Uterus (tissue), 4 donors: ENCODE data around the gene ARHGAP10. TPM values are rescaled to one million over a fixed set of nuclear protein-coding genes. Genes with fewer than 3 reads are reported as not detected.
A peak's percentile ranks its signal among the peaks of the same experiment; 100 is the strongest.

ENCODE experiments used
- DNase-seq, 2 donors: peaks; one replicate each; pipeline ENCODE4 v3.0.0-alpha.2; 2019 to 2020
- H3K27ac ChIP-seq, 2 donors: fragments of 200-600 bp; sonication (generic); 1 replicate in 1 of 2; 2 replicates in 1 of 2; pipeline ENCODE4 v1.5.1; 2016 to 2018
- H3K27me3 ChIP-seq, 2 donors: fragments of 200-600 bp; sonication (generic); one replicate each; pipeline ENCODE4 v1.5.1; 2018 to 2019; ENCODE audit warnings: control low read depth in 1 of 2
- H3K36me3 ChIP-seq, 2 donors: fragments of 200-600 bp; sonication (generic); one replicate each; pipeline ENCODE4 v1.5.1; 2019; ENCODE audit warnings: control low read depth in 1 of 2
- H3K4me1 ChIP-seq, 2 donors: fragments of 200-600 bp; sonication (generic); one replicate each; pipeline ENCODE4 v1.5.1; 2018 to 2019; ENCODE audit warnings: control low read depth in 1 of 2
- H3K4me3 ChIP-seq, 2 donors: fragments of 200-600 bp; sonication (generic); 1 replicate in 1 of 2; 2 replicates in 1 of 2; pipeline ENCODE4 v1.5.1; 2018 to 2019; ENCODE audit warnings: mild to moderate bottlenecking in 1 of 2
- H3K9me3 ChIP-seq, 2 donors: fragments of 200-600 bp; sonication (generic); one replicate each; pipeline ENCODE4 v1.5.1; 2019; ENCODE audit warnings: control low read depth in 1 of 2
- POLR2A ChIP-seq, 2 donors: fragments of 450-650 bp; IDR thresholded peaks; one replicate each; pipeline ENCODE4 v1.6.1; 2016; ENCODE audit warnings: antibody characterized with exemption in 2 of 2, mild to moderate bottlenecking in 1 of 2, moderate library complexity in 1 of 2
- intact Hi-C: fragments of 100-400 bp; cut with DNase I; formaldehyde crosslinking; loops from one replicate; pipeline ENCODE4 v1.15.1; 2023; ENCODE audit warnings: low total_unique reads
- total RNA-seq, 4 donors: library from RNA; depleted of rRNA in 3 of 4; stranded (reverse); fragments of >200 nt in 3 of 4; gene quantifications; one replicate each; pipeline versions ENCODE4 v1.1.0 to v1.2.4, GENCODE V29; 2014 to 2023
- TF ChIP-seq, protein P1 (sequence below), 4 experiments: fragments of 200-600 bp in 2 of 4; fragments of 450-650 bp in 2 of 4; sonication (generic) in 2 of 4; IDR thresholded peaks; one replicate each; pipeline ENCODE4 v1.5.1; 2016 to 2019; ENCODE audit warnings: antibody characterized with exemption in 4 of 4, mild to moderate bottlenecking in 2 of 4, moderate library complexity in 1 of 4
- donor health status: DM: yes; HTN: yes; CAD: no.

The ARHGAP10 gene
- total RNA-seq, 4 donors from 2014 or later, result 25.1 to 94.4 (median 54.4) TPM

DNA sequence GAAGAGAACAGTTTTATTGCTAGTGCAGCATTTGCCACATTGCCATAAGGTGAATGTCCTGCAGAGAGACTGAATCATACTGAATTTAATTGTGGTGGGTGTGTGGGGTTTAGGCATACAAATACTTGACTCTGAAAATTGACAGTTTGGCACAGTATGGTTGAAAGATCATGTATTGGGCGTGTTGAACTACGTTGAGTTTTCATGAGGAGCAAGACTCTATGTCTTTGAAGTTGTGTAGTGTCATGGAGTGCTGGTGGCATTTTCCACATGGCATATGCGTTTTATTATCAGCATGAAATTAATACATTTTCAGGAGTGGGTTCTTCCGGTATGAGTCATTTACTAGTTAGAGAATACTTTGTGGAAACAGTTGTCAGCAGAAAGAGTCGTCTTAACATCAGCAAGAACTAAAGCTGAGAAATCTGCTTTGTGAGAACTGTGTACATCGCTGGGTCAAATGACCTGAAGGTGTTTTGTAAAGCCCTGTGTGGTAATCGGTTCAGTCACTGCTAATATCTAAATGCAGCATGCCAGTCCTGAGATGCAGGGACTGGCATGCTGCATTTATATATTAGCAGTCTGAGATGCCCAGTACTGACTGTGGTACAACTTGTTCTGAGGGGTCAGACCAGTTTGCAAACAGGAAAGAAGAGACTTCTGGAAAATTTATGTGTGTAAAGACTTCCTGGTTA lies 50.3 kb downstream of the ARHGAP10 start:
- no peaks in the 10 kb centered on the region for H3K27me3 ChIP-seq
- no peak for TF ChIP-seq POLR2A (IDR thresholded peaks at IDR 0.05)
- TF ChIP-seq, protein P1, sequence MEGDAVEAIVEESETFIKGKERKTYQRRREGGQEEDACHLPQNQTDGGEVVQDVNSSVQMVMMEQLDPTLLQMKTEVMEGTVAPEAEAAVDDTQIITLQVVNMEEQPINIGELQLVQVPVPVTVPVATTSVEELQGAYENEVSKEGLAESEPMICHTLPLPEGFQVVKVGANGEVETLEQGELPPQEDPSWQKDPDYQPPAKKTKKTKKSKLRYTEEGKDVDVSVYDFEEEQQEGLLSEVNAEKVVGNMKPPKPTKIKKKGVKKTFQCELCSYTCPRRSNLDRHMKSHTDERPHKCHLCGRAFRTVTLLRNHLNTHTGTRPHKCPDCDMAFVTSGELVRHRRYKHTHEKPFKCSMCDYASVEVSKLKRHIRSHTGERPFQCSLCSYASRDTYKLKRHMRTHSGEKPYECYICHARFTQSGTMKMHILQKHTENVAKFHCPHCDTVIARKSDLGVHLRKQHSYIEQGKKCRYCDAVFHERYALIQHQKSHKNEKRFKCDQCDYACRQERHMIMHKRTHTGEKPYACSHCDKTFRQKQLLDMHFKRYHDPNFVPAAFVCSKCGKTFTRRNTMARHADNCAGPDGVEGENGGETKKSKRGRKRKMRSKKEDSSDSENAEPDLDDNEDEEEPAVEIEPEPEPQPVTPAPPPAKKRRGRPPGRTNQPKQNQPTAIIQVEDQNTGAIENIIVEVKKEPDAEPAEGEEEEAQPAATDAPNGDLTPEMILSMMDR (IDR thresholded peaks at IDR 0.05), result no peak
- intact Hi-C loops, result no loop called here
- H3K4me1 ChIP-seq, result peaks cover 0 to 4% of the 10 kb centered on the region in 2 donors
- DNase-seq, result no peak
- no peaks in the 10 kb centered on the region for H3K9me3 ChIP-seq
- no peaks in the 10 kb centered on the region for H3K36me3 ChIP-seq
- H3K27ac ChIP-seq, result no peak overlapping the region
- H3K4me3 ChIP-seq, result no peak overlapping the region

DNA sequence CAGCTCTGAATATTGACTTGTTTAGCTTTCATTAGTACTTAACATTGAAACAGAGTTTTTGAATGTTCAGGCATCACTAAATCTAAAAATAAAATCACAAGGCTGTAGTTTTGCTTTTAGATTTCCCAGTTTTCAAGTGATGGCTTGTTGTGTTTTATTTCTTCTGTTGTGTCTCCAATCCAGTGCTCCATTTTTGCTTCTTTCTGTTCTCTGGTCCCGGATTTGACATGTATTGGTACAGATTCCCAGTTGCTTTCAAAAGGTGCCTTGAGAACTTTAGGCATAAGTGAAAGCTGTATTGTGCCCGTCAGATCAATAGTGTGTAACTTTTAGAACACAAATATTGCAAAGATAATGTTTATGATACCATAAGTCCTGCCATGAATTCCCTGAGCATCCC lies 53.2 kb downstream of the ARHGAP10 start:
- H3K36me3 ChIP-seq, result no peaks in the 10 kb centered on the region
- TF ChIP-seq, protein P1 (IDR thresholded peaks at IDR 0.05), result no peak
- TF ChIP-seq POLR2A (IDR thresholded peaks at IDR 0.05), result no peak
- H3K27ac ChIP-seq, result peak overlapping the region in 1 of 2 donors; percentile 22
- no peaks in the 10 kb centered on the region for H3K27me3 ChIP-seq
- intact Hi-C loops, result no loop called here
- no peak overlapping the region for H3K4me3 ChIP-seq
- no peaks in the 10 kb centered on the region for H3K9me3 ChIP-seq
- DNase-seq, result no peak
- peaks cover 4 to 5% of the 10 kb centered on the region in 2 donors for H3K4me1 ChIP-seq

DNA sequence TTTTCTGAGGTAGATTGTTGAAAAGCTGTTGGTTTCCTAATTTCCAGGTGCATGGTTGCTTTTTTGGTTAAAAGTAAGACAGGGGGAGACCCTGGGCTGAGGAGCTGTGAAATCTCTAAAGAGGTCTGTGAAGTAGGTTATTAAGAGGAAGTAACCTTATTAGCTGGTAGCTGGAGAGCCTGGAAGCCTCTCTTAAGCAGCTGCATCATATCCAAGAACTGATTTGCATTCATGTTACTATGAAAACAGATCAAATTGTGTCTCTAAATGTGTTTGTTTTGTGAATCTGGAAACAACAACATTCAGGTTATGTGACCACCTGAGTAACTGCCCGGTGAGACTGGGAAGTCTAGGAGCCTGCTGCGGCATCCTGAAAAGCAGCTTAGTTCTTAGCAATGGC lies 54.1 kb downstream of the ARHGAP10 start:
- no peak for DNase-seq
- TF ChIP-seq, protein P1 (IDR thresholded peaks at IDR 0.05), result no peak
- no peak for TF ChIP-seq POLR2A (IDR thresholded peaks at IDR 0.05)
- Histone ChIP-seq H3K4me1 (peaks cover 4 to 5% of the 10 kb centered on the region in 2 donors), H3K9me3 (no peaks in the 10 kb centered on the region), H3K4me3 (no peak overlapping the region), H3K36me3 (no peaks in the 10 kb centered on the region), H3K27ac (peak overlapping the region in 1 of 2 donors; percentile 22), H3K27me3 (no peaks in the 10 kb centered on the region)
- intact Hi-C loops, result no loop called here

DNA sequence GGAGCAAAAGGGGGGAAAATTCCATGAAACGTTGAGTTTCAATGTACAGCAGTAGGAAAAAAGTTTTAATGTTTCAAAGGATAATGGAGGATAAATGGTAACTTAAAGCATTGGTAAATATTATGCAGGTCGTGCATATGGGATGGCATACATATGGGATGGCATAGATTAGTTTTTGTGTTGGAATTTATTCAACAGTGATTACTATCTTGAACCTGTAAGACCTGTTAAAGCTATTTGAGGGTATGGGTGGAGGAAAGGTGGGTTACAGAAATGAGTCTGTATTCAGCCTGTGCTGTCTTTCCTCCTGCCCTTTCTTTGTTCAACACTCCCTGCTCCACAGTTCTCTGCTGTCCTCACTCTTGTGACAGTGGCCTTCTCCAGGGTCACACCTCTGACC lies 54.6 kb downstream of the ARHGAP10 start:
- TF ChIP-seq POLR2A (IDR thresholded peaks at IDR 0.05), result no peak
- TF ChIP-seq, protein P1 (IDR thresholded peaks at IDR 0.05), result no peak
- Histone ChIP-seq H3K27ac (peak overlapping the region in 1 of 2 donors; percentile 47), H3K9me3 (no peaks in the 10 kb centered on the region), H3K27me3 (no peaks in the 10 kb centered on the region), H3K36me3 (no peaks in the 10 kb centered on the region), H3K4me1 (peaks cover 4 to 5% of the 10 kb centered on the region in 2 donors), H3K4me3 (no peak overlapping the region)
- DNase-seq, result no peak
- intact Hi-C loops, result no loop called here

DNA sequence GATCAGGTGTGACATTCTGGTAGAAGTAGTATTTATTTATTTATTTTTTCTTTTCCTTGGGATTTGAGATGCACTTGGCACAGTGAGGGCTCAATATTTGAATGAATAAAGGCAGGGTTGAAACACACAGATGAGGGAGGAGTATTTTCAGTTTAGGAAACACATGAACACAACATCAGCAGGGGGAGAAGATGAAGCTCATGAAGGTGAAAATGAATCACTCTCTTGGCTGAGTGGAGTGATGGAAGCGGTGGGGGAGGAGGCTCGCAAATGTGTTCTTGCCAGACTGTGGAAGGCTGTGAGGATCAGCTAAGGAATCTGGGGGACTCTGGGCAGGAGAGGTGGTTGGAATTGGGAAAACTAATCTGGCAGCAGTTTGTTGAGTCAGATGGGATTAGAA lies 55.3 kb downstream of the ARHGAP10 start:
- H3K9me3 ChIP-seq, result no peaks in the 10 kb centered on the region
- TF ChIP-seq POLR2A (IDR thresholded peaks at IDR 0.05), result no peak
- TF ChIP-seq, protein P1 (IDR thresholded peaks at IDR 0.05), result no peak
- intact Hi-C loops, result no loop called here
- H3K4me3 ChIP-seq, result no peak overlapping the region
- H3K4me1 ChIP-seq, result peaks cover 4 to 5% of the 10 kb centered on the region in 2 donors
- no peaks in the 10 kb centered on the region for H3K36me3 ChIP-seq
- DNase-seq, result peak; percentile 61 to 70
- no peaks in the 10 kb centered on the region for H3K27me3 ChIP-seq
- peak overlapping the region; percentile 46 to 47 for H3K27ac ChIP-seq
